GM12878 (cell line): ENCODE data around the gene RAP1GDS1. TPM values are rescaled to one million over a fixed set of nuclear protein-coding genes. Genes with fewer than 3 reads are reported as not detected.
A peak's percentile ranks its signal among the peaks of the same experiment; 100 is the strongest.

Source experiments
- BACH1 ChIP-seq: fragments of 450-650 bp; IDR thresholded peaks from 2 replicates; pipeline ENCODE4 v1.6.1; 2017; ENCODE audit warnings: mild to moderate bottlenecking, borderline replicate concordance
- BHLHE40 ChIP-seq, 2 experiments: fragments of 450-650 bp in 1 of 2; IDR thresholded peaks; 2 replicates each; pipeline ENCODE4 v1.6.1; 2011 to 2017; ENCODE audit warnings: low read depth in 2 of 2, borderline replicate concordance in 1 of 2, improper control_type of control experiment in 1 of 2, low read length in 1 of 2, mild to moderate bottlenecking in 1 of 2
- CHD2 ChIP-seq: IDR thresholded peaks from 2 replicates; pipeline ENCODE4 v1.6.1; 2011; ENCODE audit warnings: low read depth, low read length, improper control_type of control experiment, borderline replicate concordance
- CREB1 ChIP-seq: IDR thresholded peaks from 2 replicates; pipeline ENCODE4 v1.6.1; 2012; ENCODE audit warnings: low read depth, mild to moderate bottlenecking, inconsistent platforms
- CREM ChIP-seq: IDR thresholded peaks from 2 replicates; pipeline ENCODE4 v1.6.1; 2014; ENCODE audit warnings: antibody characterized with exemption, low read depth
- DPF2 ChIP-seq: fragments of 450-650 bp; IDR thresholded peaks from 2 replicates; pipeline ENCODE4 v1.6.1; 2017; ENCODE audit warnings: mild to moderate bottlenecking
- GABPA ChIP-seq: IDR thresholded peaks from 2 replicates; pipeline ENCODE4 v1.6.1; 2014; ENCODE audit warnings: antibody characterized with exemption, low read depth, mild to moderate bottlenecking, inconsistent platforms
- MEF2B ChIP-seq: fragments of 450-650 bp; IDR thresholded peaks from 2 replicates; pipeline ENCODE4 v1.6.1; 2018; ENCODE audit warnings: mild to moderate bottlenecking, moderate library complexity; ENCODE audit not compliant: partially characterized antibody, poor library complexity, severe bottlenecking
- NR2C1 ChIP-seq: fragments of 450-650 bp; IDR thresholded peaks from 2 replicates; pipeline ENCODE4 v1.6.1; 2017; ENCODE audit warnings: antibody characterized with exemption, mild to moderate bottlenecking, moderate library complexity
- PAX5 ChIP-seq: IDR thresholded peaks from 2 replicates; pipeline ENCODE4 v1.6.1; 2011; ENCODE audit warnings: low read depth, low read length, borderline replicate concordance
- POLR2AphosphoS5 ChIP-seq: IDR thresholded peaks from 2 replicates; pipeline ENCODE4 v1.6.1; 2011; ENCODE audit warnings: mild to moderate bottlenecking, low read length, inconsistent platforms
- RB1 ChIP-seq: fragments of 450-650 bp; formaldehyde crosslinking; IDR thresholded peaks from 2 replicates; pipeline ENCODE4 v1.6.1; 2017; ENCODE audit warnings: mild to moderate bottlenecking, borderline replicate concordance
- RBBP5 ChIP-seq: fragments of 200-600 bp; sonication (generic); conservative IDR thresholded peaks from 2 replicates; pipeline ENCODE4 v1.6.1; 2016
- RFX5 ChIP-seq: IDR thresholded peaks from 2 replicates; pipeline ENCODE4 v1.6.1; 2011; ENCODE audit warnings: low read depth, low read length, improper control_type of control experiment
- SMAD1 ChIP-seq: fragments of 450-650 bp; IDR thresholded peaks from 2 replicates; pipeline ENCODE4 v1.6.1; 2018; ENCODE audit warnings: mild to moderate bottlenecking, low read depth; ENCODE audit not compliant: partially characterized antibody
- TCF12 ChIP-seq: IDR thresholded peaks from 2 replicates; pipeline ENCODE4 v1.6.1; 2011; ENCODE audit warnings: low read depth, mild to moderate bottlenecking, low read length
- WRNIP1 ChIP-seq: IDR thresholded peaks from 2 replicates; pipeline ENCODE4 v1.6.1; 2011; ENCODE audit warnings: low read depth, low read length, improper control_type of control experiment, borderline replicate concordance
- polyA plus RNA-seq, 11 experiments: library from polyadenylated mRNA; depleted of rRNA in 4 of 11; unstranded in 6 of 11; stranded (reverse) in 5 of 11; fragments of >200 nt; fragmentation: Nextera tagmentation in 4 of 11; fragmentation: Illumina TruSeq in 1 of 11; extraction: Ambion mirVana in 4 of 11; extraction: Trizol in 1 of 11; gene quantifications; 1 replicate in 1 of 11; 2 replicates in 10 of 11; pipeline versions ENCODE4 v1.2.1 to v1.2.3, GENCODE V29; 2011 to 2016; ENCODE audit warnings: inconsistent platforms in 2 of 11, missing spikeins in 2 of 11, low read depth in 1 of 11
- total RNA-seq, 4 experiments: library from RNA; depleted of rRNA in 3 of 4; stranded (reverse); fragments of >200 nt in 3 of 4; fragmentation: Illumina TruSeq in 1 of 4; extraction: Trizol in 1 of 4; gene quantifications; 2 replicates each; pipeline versions ENCODE4 v1.2.1 to v1.2.3, GENCODE V29; 2013 to 2021
- TF ChIP-seq, protein P1 (sequence below): IDR thresholded peaks from 2 replicates; pipeline ENCODE4 v1.6.1; 2011; ENCODE audit warnings: low read depth, mild to moderate bottlenecking, low read length, moderate library complexity, borderline replicate concordance; ENCODE audit errors: extremely low read depth
- TF ChIP-seq, protein P2 (sequence below): fragments of 450-650 bp; IDR thresholded peaks from 2 replicates; pipeline ENCODE4 v1.6.1; 2017; ENCODE audit warnings: mild to moderate bottlenecking, moderate library complexity
- TF ChIP-seq, protein P3 (sequence below): fragments of 150-350 bp; IDR thresholded peaks from 2 replicates; pipeline ENCODE4 v1.6.1; 2016; ENCODE audit warnings: low read depth, low read length
- TF ChIP-seq, protein P4 (sequence below): IDR thresholded peaks from 2 replicates; pipeline ENCODE4 v1.6.1; 2011; ENCODE audit warnings: borderline replicate concordance, low read depth, mild to moderate bottlenecking, moderate library complexity, low read length; ENCODE audit not compliant: insufficient read depth, poor library complexity, severe bottlenecking

Gene RAP1GDS1
- total and polyA plus RNA-seq, 10 of the 15 experiments (the other 5 are each of a cell fraction or from before 2014, with no cell fraction given): 12.0 to 30.5 (median 20.7) TPM

DNA sequence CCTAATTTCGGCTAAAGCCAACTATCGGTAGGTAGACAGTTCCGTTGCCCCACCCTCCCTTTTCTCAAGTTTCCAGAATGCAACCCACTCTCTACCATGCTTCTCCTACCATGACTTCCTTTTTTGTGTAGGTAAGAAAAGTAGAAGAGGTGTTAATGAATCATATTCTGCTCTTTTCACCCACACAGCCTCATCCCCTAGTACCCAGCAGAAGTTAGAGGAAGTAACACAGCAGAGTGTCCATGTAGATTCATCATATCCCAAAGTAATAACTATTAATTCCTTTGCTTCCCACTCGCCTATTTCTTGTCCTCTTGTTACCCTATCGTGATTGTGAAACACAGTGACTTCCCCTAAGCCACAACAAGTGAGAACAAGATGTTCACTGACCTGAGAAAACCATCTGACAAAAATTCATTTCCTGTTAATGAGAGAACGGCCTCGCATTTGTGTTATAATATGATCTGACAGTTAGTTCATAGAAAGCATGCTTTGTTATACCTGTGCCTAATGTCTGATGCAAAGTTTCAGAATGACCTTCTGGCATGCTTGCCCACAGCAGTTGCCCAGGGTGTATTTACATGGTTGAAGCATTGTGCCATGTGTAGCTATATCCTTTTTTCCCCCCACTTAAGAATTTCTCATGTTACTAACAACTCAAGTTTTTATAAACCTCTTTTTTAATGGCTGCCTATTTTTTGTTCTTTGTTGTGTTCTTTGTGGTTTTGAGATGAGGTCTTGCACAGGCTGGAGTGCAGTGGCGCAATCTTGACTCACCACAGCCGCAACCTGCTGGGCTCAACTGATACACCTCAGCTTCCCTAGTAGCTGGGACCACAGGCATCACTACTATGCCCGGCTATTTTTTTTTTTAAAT, 185.6 kb downstream of the RAP1GDS1 start (continued):
- TF ChIP-seq, protein P1, sequence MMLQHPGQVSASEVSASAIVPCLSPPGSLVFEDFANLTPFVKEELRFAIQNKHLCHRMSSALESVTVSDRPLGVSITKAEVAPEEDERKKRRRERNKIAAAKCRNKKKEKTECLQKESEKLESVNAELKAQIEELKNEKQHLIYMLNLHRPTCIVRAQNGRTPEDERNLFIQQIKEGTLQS: no peak
- TF ChIP-seq RFX5: no peak
- TF ChIP-seq, protein P2, sequence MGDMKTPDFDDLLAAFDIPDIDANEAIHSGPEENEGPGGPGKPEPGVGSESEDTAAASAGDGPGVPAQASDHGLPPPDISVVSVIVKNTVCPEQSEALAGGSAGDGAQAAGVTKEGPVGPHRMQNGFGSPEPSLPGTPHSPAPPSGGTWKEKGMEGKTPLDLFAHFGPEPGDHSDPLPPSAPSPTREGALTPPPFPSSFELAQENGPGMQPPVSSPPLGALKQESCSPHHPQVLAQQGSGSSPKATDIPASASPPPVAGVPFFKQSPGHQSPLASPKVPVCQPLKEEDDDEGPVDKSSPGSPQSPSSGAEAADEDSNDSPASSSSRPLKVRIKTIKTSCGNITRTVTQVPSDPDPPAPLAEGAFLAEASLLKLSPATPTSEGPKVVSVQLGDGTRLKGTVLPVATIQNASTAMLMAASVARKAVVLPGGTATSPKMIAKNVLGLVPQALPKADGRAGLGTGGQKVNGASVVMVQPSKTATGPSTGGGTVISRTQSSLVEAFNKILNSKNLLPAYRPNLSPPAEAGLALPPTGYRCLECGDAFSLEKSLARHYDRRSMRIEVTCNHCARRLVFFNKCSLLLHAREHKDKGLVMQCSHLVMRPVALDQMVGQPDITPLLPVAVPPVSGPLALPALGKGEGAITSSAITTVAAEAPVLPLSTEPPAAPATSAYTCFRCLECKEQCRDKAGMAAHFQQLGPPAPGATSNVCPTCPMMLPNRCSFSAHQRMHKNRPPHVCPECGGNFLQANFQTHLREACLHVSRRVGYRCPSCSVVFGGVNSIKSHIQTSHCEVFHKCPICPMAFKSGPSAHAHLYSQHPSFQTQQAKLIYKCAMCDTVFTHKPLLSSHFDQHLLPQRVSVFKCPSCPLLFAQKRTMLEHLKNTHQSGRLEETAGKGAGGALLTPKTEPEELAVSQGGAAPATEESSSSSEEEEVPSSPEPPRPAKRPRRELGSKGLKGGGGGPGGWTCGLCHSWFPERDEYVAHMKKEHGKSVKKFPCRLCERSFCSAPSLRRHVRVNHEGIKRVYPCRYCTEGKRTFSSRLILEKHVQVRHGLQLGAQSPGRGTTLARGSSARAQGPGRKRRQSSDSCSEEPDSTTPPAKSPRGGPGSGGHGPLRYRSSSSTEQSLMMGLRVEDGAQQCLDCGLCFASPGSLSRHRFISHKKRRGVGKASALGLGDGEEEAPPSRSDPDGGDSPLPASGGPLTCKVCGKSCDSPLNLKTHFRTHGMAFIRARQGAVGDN: no peak
- no peak for TF ChIP-seq CREB1
- peak; percentile 55; the same call in 1 of the 2 replicates for TF ChIP-seq TCF12
- TF ChIP-seq WRNIP1: no peak
- TF ChIP-seq POLR2AphosphoS5: no peak
- peak; percentile 72; the same call in 1 of the 2 replicates for TF ChIP-seq BACH1
- TF ChIP-seq, protein P3, sequence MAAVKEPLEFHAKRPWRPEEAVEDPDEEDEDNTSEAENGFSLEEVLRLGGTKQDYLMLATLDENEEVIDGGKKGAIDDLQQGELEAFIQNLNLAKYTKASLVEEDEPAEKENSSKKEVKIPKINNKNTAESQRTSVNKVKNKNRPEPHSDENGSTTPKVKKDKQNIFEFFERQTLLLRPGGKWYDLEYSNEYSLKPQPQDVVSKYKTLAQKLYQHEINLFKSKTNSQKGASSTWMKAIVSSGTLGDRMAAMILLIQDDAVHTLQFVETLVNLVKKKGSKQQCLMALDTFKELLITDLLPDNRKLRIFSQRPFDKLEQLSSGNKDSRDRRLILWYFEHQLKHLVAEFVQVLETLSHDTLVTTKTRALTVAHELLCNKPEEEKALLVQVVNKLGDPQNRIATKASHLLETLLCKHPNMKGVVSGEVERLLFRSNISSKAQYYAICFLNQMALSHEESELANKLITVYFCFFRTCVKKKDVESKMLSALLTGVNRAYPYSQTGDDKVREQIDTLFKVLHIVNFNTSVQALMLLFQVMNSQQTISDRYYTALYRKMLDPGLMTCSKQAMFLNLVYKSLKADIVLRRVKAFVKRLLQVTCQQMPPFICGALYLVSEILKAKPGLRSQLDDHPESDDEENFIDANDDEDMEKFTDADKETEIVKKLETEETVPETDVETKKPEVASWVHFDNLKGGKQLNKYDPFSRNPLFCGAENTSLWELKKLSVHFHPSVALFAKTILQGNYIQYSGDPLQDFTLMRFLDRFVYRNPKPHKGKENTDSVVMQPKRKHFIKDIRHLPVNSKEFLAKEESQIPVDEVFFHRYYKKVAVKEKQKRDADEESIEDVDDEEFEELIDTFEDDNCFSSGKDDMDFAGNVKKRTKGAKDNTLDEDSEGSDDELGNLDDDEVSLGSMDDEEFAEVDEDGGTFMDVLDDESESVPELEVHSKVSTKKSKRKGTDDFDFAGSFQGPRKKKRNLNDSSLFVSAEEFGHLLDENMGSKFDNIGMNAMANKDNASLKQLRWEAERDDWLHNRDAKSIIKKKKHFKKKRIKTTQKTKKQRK: no peak
- TF ChIP-seq MEF2B: no peak
- 0 out of 2 replicates have a peak, but pooled peaks have one; percentile 31 for TF ChIP-seq PAX5
- no peak for TF ChIP-seq RBBP5
- TF ChIP-seq, protein P4, sequence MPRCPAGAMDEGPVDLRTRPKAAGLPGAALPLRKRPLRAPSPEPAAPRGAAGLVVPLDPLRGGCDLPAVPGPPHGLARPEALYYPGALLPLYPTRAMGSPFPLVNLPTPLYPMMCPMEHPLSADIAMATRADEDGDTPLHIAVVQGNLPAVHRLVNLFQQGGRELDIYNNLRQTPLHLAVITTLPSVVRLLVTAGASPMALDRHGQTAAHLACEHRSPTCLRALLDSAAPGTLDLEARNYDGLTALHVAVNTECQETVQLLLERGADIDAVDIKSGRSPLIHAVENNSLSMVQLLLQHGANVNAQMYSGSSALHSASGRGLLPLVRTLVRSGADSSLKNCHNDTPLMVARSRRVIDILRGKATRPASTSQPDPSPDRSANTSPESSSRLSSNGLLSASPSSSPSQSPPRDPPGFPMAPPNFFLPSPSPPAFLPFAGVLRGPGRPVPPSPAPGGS: peak; percentile 7
- TF ChIP-seq SMAD1: no peak
- TF ChIP-seq NR2C1: no peak
- TF ChIP-seq CHD2: 0 out of 2 replicates have a peak, but pooled peaks have one; percentile 13
- peak; percentile 90 for TF ChIP-seq DPF2
- no peak for TF ChIP-seq GABPA
- no peak for TF ChIP-seq CREM
- no peak for TF ChIP-seq RB1
- TF ChIP-seq BHLHE40 (IDR thresholded peaks at IDR 0.05; ENCODE audit: borderline replicate concordance in 1 of 2, low read depth in 2 of 2, low read length in 1 of 2): peak; percentile 34 to 59; a peak in 3 of 4 replicates
